ENCODE results near the gene KBTBD13.

GRCh38 chr15:65040461-65040860, 36.1 kb upstream of the KBTBD13 start:
- TF ChIP-seq, protein P1, sequence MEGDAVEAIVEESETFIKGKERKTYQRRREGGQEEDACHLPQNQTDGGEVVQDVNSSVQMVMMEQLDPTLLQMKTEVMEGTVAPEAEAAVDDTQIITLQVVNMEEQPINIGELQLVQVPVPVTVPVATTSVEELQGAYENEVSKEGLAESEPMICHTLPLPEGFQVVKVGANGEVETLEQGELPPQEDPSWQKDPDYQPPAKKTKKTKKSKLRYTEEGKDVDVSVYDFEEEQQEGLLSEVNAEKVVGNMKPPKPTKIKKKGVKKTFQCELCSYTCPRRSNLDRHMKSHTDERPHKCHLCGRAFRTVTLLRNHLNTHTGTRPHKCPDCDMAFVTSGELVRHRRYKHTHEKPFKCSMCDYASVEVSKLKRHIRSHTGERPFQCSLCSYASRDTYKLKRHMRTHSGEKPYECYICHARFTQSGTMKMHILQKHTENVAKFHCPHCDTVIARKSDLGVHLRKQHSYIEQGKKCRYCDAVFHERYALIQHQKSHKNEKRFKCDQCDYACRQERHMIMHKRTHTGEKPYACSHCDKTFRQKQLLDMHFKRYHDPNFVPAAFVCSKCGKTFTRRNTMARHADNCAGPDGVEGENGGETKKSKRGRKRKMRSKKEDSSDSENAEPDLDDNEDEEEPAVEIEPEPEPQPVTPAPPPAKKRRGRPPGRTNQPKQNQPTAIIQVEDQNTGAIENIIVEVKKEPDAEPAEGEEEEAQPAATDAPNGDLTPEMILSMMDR (conservative IDR thresholded peaks at IDR 0.05; ENCODE audit: low read length): no peak
- no peak for TF ChIP-seq EZH2phosphoT487 (IDR thresholded peaks at IDR 0.05; ENCODE audit: borderline replicate concordance)
